ENCODE measurements around the gene SLC16A9. TPM values are rescaled to one million over a fixed set of nuclear protein-coding genes. Genes with fewer than 3 reads are reported as not detected.
"Not testable (repeated sequence)": the region's sequence is repeated elsewhere in the genome, so short reads cannot be mapped to it uniquely, and the experiment has no call there.

The SLC16A9 gene
- total and polyA plus RNA-seq, 7 donors = 0.36 to 8.4 (median 3.0) TPM; not detected in 1

DNA sequence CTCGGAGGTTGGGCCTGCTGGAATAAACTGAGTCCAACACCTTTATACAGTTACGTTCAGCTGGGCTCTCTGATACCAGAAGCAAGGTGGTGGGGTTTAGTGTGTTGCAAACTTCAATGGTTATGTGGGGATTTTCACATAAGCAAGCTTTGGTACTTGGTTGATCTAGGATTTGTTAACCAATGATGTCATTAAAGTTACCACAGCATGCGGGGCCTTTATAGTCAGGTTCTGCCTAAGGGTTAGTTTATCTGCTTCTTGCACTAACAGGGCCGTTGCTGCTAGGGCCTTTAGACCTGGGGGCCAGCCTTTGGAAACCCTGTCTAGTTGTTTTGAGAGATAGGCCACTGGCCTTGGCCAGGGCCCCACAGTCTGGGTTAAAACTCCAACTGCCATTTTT is 19.5 kb upstream of the SLC16A9 start:
- 94 to 97% methylated on average over 4 of the region's 4 CpGs for WGBS, 2 donors
- not testable (repeated sequence) for H3K36me3 ChIP-seq, H3K27me3 ChIP-seq

DNA sequence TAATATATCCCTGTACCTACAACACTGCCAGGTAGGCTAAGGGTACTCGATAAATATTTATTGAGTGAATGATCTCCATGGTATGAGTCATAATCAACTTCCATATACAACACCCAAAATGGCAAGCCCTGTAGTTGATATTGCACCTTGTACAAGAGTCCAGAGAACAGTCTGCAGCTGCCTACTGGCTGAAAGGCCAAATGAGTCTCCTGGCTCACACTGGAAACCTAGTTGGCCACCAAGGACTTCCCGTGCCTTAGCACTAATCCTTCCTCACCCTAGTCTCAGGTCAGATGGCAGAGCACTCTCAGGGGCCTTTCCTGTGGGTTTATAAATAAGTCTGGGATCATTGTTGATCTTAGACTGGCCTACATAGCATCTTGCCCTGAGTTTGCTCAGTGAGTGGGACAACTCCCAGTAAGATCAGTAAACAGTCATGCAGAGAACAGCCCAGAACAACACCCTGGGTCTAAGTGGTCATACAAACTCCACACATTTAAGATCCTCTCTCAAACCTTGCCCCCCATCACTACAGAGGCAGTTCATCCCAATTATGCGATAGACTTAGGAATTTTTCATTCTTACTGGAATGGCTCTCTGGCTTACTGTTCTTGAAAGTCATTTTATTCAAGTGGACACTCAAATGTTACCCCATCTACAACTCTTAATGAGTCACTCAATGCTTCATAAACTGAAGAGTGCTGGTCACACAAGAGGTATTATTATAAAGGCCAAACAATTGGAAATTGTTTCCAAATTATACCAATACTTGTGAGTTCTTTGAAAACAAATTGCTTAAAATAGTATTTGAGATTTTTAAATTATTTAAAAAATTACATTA is 14.7 kb upstream of the SLC16A9 start:
- no peak for DNase-seq
- H3K27me3 ChIP-seq = no peaks in the 10 kb centered on the region
- TF ChIP-seq EP300 (IDR thresholded peaks at IDR 0.05) = no peak
- no peak for TF ChIP-seq POLR2A (IDR thresholded peaks at IDR 0.05)
- TF ChIP-seq CTCF (IDR thresholded peaks at IDR 0.05) = no peak
- TF ChIP-seq POLR2AphosphoS5 (IDR thresholded peaks at IDR 0.05) = no peak
- H3K9me3 ChIP-seq = no peaks in the 10 kb centered on the region
- no peak overlapping the region for H3K4me3 ChIP-seq
- intact Hi-C loops (cut with DNase I) = no loop called here
- H3K27ac ChIP-seq = no peak overlapping the region
- H3K36me3 ChIP-seq = no peaks in the 10 kb centered on the region
- 39 to 78% methylated on average over 3 of the region's 3 CpGs for WGBS, 2 donors
- no peaks in the 10 kb centered on the region for H3K4me1 ChIP-seq

More for the DNA sequence above, 19.5 kb upstream of the SLC16A9 start:
- H3K4me1 ChIP-seq; H3K4me3 ChIP-seq; DNase-seq; H3K27ac ChIP-seq; intact Hi-C loops (cut with DNase I); H3K9me3 ChIP-seq: not testable (repeated sequence)

- no peak overlapping the region for H3K4me3 ChIP-seq
- no peak for DNase-seq
- intact Hi-C loops (cut with DNase I) = no loop called here
- no peaks in the 10 kb centered on the region for H3K4me1 ChIP-seq
- no peak overlapping the region for H3K27ac ChIP-seq
- no peaks in the 10 kb centered on the region for H3K27me3 ChIP-seq
- H3K36me3 ChIP-seq = no peaks in the 10 kb centered on the region
- TF ChIP-seq EP300 (IDR thresholded peaks at IDR 0.05) = no peak
- TF ChIP-seq POLR2AphosphoS5 (IDR thresholded peaks at IDR 0.05) = no peak
- no peak for TF ChIP-seq CTCF (IDR thresholded peaks at IDR 0.05)
- TF ChIP-seq POLR2A (IDR thresholded peaks at IDR 0.05) = no peak
- no peaks in the 10 kb centered on the region for H3K9me3 ChIP-seq
Measured at GRCh38 chr10:59720377-59720776, 10.7 kb upstream of the SLC16A9 start.

DNA sequence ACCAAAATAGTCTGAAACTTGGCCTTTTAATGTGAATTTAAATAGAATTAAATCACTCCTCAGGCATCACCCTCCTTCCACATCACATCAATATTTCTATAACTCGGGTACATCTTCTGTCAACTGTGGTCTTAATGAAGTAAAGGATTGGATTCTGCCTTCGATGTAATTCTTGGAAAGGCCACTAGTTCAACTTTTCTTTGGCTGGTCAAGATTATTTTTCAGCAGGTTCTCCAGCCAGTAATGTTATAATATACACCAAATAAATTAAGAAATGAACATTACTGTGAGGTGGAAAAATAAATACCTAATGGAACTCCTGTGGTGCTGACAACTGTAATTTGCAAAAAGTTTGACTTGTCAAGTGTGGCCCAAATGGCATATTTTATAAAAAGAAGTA is 9.7 kb upstream of the SLC16A9 start:
- no peaks in the 10 kb centered on the region for H3K36me3 ChIP-seq
- intact Hi-C loops (cut with DNase I) = no loop called here
- no peak overlapping the region for H3K4me3 ChIP-seq
- WGBS, 2 donors = 83 to 87% methylated on average over 2 of the region's 2 CpGs
- no peaks in the 10 kb centered on the region for H3K4me1 ChIP-seq
- H3K27me3 ChIP-seq = no peaks in the 10 kb centered on the region
- H3K27ac ChIP-seq = no peak overlapping the region
- no peak for DNase-seq
- no peaks in the 10 kb centered on the region for H3K9me3 ChIP-seq
- TF ChIP-seq POLR2AphosphoS5 (IDR thresholded peaks at IDR 0.05) (no peak), CTCF (IDR thresholded peaks at IDR 0.05) (no peak), POLR2A (IDR thresholded peaks at IDR 0.05) (no peak), EP300 (IDR thresholded peaks at IDR 0.05) (no peak)

DNA sequence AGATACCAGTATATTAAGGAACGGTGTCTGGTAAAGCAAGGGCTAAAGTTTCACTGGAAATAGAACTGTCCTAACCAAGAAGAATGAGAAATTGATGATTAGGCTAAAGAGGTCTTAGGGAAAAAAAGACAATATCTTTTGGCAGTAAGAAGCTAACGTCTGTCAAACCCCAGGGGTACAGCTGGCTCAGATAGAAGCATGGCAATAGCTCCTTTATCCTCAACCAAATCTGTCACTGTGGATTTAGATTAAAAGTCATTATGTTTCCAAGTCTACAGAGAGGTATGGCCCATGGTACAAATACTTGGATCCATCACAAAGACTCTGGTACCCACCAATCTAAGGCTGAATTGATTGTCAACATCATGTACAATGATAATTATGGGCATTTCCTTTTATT is 8.6 kb upstream of the SLC16A9 start:
- TF ChIP-seq POLR2A (IDR thresholded peaks at IDR 0.05) = no peak
- TF ChIP-seq POLR2AphosphoS5 (IDR thresholded peaks at IDR 0.05) = no peak
- no peak for TF ChIP-seq EP300 (IDR thresholded peaks at IDR 0.05)
- TF ChIP-seq CTCF (IDR thresholded peaks at IDR 0.05) = no peak
- Histone ChIP-seq H3K4me1 (no peaks in the 10 kb centered on the region), H3K36me3 (no peaks in the 10 kb centered on the region), H3K27me3 (no peaks in the 10 kb centered on the region), H3K27ac (no peak overlapping the region), H3K9me3 (no peaks in the 10 kb centered on the region), H3K4me3 (no peak overlapping the region)
- 89 to 92% methylated on average over 2 of the region's 2 CpGs for WGBS, 2 donors
- DNase-seq = no peak
- intact Hi-C loops (cut with DNase I) = no loop called here
